B cell (primary cell): ENCODE data around the gene POLE.

Experiments used
- CTCF ChIP-seq: fragments of 200-600 bp; IDR thresholded peaks from one replicate; pipeline ENCODE4 v1.8.0; 2022; ENCODE audit warnings: antibody characterized with exemption, mild to moderate bottlenecking
- EZH2 ChIP-seq: IDR thresholded peaks from 2 replicates; pipeline ENCODE4 v1.6.1; 2012; ENCODE audit warnings: borderline replicate concordance, low read depth, mild to moderate bottlenecking, moderate library complexity, low read length; ENCODE audit not compliant: insufficient read depth, poor library complexity, severe bottlenecking

GRCh38 chr12:132588821-132589669 lies 98.1 kb downstream of the POLE start:
- TF ChIP-seq CTCF (no peak), EZH2 (no peak)
